Measurements from ENCODE around the gene LAMB4.

LAMB4 gene

DNA sequence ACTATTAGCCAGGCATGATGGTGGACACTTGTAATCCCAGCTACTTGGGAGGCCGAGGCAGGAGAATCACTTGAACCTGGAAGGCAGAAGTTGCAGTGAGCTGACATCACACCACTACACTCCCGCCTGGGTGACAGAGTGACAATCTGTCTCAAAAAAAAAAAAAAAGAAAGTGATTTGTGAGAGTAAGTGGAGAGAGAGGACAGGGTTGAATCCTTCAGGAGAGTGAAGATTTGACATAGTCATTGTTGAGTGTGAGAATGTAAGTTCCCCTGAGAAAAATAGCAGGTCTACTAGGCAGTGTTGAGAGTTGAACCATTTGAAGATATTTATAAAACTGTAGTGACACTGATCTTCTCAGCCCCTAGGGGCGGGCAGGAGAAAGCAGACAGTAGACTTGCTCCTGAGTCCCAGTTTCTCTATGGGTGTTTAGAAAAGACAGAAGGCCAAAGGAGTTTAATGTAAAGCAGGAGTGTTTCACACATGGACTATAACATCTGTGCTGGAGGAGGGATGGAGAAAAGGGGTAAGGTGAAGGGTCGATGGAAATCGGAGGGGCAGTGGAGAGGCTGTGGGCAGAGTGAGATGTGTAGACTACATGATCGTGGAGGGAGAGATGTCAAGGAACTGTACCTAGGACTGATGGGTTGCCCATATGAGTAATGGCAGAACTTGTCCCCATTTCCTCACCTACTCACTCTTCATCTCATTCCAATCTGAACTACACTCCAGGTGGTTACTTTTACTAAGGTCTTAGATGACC lies 13.7 kb upstream of the LAMB4 start:
- DNase-seq (ENCODE audit: low read depth, low spot score) = no peak

DNA sequence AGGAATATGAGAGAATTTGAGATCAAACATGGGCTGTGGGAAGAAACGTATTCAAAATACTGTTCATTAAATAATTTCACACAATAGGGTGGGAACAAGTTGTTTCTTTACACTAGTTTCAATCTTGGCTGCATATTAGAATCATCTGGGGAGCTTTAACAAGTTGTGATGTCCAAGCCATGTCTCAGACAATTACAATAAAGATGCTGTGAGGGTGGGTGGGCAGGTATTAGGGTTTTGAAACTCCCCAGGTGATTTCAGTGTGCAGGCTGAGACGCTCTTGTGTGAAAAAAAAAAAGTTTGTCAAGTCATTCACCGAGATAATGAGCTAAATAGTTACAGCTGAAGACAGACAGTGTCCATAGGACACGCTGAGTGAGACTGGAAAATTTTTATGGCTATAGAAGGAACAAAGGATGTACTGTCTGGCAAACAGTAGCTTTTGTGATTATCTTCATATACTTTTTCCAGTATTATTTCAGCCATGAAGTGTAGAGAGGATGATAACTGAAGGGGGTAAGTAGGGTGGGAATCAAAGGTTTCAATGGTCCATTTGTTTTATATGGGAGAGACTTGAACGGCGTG lies 12.6 kb upstream of the LAMB4 start:
- DNase-seq (ENCODE audit: low read depth, low spot score) = no peak

DNA sequence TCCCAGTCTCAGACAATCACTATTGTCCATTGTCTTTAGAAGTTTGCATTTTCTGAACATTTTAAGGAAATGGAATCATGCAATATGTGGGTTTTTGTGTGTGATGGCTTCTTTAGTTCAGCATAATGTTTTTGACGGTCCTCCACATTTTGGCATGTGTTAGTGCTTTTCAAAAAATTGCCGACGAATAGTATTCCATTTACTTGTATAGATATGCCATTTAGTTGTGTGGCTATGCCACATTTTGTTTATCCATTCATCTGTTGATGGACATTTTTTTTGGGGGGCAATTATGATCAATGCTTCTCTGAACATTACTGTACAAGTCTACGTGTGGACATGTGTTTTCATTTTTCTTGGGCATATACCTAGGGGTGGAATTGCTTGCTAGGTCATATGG lies 12.0 kb upstream of the LAMB4 start:
- DNase-seq (ENCODE audit: low read depth, low spot score) = no peak

DNA sequence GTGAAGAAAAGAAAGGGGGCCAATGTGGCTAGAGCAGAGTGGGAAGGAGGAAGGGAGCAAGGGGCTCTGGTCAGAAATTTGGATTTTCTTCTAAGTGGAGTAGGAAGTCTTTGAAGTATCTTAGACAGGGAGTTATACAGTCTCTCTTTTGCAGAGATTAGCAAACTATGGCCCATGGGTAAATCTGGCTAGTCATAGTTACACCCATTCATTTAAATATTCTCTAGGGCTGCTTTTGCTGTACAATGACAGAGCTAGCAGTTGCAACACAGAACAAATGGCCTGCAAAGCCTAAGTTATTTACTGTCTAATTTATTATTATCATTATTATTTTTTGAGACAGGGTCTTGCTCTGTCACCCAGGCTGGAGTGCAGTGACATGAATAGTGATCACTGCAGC lies 10.5 kb upstream of the LAMB4 start:
- DNase-seq (ENCODE audit: low read depth, low spot score) = no peak

DNA sequence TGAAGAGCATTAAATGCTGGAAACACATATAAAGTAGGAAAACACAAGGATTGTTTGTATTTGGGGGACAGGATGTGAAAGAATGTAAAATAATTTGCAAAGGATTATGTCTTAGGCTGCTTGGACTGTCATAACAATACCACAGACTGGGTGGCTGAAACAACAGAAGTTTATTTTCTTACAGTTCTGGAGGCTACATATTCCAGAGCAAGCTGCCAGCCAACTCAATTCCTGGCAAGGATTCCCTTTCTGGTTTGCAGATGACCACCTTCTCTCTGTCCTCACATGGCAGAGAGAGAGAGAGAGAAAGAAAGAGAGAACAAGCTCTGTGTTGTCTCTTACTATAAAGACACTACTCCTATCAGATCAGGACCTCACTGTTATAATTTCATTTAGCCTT lies 8.8 kb upstream of the LAMB4 start:
- DNase-seq (ENCODE audit: low read depth, low spot score) = no peak

DNA sequence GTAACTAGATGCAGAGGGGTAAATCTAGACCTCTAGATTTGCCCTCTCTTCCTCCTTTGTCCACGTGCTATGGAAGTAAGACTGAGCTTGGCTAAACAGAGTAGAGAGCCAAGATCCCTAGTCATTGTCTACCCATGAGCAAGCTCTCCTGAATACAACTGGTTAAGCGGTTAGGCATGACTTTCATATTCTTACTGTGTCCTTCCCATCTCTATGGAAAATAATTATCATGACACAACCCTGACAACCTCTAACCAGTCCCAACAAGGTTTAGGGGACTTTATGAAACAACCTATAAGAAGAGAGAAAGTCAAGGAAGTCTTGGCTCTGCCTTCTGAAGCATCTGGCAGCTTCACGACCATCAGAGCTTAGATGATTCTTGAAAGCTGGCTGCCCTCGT lies 7.8 kb upstream of the LAMB4 start:
- no peak for DNase-seq (ENCODE audit: low read depth, low spot score)

DNA sequence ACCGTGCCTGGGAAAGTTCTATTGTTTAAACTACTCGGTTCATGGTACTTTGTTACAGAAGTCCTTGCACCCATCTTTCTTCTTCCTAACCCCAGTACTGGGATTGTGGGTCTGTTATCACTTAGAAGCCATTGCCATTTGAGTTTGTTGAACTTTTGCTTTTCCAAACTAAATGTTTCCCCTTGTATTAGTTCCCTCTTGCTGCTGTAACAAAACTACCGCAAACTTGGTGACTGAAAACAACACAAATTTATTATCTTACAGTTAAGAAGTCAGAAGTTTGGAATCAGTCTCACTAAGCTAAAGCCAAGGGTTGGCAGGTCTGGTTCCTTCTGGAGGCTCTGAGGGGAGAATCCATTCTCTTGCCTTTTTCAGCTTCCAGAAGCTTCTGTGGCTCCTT lies 6.9 kb upstream of the LAMB4 start:
- no peak for DNase-seq (ENCODE audit: low read depth, low spot score)

DNA sequence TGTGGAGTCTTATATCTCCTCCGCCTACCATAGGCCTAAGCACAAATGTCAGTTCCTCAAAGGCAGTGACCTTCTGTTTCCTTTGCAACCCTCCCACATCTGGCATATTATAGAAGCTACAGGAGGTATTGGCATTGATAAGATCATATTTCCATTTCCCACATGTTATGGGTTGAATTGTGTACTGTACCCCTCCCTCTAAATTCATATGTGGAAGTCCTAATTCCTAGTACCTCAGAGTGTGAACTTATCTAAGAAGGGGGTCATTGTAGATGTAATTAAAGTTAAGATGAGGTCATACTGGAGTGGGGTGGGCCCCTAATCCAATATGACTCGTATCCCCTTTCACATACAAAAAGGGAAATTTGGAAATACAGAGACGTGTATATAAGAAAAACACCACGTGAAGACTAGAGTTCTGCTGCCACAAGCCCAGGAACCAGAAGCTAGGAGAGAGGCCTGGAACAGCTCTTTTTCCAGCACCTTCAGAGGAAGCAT lies 6.1 kb upstream of the LAMB4 start:
- DNase-seq (ENCODE audit: low read depth, low spot score) = no peak

DNA sequence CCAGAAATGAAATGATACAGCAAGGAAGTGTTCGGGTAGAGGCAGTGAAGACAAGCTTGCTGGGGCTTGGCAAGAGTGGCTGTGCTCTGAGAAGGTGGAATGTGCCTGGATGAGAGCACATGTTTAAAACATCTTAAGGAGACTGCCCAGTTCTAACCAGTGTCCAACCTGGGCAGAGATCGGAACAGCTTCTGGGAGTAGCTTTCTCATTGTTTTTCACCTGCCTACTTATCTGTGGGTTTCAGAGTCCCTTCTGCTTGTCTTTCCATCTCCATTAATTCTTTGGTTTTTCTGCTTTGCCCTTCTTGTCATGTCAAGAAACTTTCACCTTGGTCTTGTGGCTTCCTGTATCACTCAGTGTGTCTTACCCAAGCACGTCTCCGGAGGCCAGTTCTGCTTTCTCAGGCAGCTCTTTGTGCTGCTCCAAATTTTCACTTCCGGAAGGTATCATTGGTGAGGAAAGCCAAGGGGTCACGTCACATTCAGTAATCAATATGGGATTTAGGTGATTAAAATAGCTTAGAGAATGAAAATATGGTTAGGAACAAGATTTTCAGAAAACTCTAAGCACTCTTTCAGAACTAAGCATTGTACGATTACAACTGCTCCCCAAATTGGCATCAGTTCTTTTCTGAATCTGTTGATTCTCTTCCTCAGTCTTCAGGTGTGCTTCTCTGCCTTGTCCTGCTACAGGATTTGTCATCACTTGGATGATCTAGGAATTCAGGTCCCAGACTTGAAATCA lies 5.5 kb upstream of the LAMB4 start:
- DNase-seq (ENCODE audit: low read depth, low spot score) = no peak

DNA sequence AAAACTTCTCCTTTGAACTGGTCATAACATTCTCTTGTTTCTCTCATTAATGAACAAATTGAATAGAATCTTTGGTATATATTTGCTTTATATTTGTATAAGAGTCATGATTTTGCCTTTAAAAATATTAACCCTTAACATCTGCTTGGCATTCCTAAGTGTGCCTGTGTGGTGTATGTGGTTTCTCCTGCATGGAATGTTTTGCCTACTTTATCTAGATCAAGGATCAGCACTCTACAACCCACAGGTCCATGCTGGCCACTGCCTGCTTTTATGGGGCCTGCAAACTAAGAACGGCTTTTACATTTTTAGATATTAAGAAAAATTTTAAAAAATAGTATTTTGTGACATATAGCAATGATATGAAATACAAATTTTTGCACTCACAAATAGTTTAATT lies 4.3 kb upstream of the LAMB4 start:
- no peak for DNase-seq (ENCODE audit: low read depth, low spot score)

DNA sequence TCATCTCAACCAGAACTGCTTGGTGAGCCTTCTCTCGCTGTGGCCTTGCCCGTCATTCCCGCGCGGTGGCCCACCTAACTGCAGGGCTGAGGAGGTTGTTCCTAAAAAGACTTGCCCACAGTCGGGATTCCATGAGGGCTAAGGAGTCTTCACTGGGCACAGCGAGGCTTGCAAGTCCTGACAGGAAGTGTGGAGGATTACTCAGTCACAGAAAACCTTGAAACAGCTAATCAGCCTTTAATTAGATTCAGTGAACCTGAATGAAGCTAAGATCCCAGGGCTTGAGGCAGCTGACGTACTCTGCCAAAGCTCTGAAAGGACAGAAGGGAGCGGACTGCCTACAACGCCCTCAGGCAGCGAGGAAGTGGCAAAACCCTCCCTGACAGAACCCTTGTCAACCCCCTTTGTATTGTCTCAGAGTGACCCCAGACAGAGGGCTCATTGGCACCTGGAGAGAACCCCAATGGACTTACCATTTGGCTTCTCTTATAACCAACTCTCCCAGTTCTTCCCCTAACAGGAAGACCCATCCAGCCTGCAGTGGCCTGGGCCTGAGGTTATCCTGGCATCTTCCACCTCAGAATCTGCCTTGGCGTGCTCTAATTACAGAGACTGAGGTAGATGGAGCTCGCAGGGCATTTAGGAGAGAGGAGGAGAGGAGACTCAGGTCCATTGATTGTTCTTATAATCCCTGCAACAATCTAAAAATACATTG lies 2.5 kb upstream of the LAMB4 start:
- DNase-seq (ENCODE audit: low read depth, low spot score) = no peak

DNA sequence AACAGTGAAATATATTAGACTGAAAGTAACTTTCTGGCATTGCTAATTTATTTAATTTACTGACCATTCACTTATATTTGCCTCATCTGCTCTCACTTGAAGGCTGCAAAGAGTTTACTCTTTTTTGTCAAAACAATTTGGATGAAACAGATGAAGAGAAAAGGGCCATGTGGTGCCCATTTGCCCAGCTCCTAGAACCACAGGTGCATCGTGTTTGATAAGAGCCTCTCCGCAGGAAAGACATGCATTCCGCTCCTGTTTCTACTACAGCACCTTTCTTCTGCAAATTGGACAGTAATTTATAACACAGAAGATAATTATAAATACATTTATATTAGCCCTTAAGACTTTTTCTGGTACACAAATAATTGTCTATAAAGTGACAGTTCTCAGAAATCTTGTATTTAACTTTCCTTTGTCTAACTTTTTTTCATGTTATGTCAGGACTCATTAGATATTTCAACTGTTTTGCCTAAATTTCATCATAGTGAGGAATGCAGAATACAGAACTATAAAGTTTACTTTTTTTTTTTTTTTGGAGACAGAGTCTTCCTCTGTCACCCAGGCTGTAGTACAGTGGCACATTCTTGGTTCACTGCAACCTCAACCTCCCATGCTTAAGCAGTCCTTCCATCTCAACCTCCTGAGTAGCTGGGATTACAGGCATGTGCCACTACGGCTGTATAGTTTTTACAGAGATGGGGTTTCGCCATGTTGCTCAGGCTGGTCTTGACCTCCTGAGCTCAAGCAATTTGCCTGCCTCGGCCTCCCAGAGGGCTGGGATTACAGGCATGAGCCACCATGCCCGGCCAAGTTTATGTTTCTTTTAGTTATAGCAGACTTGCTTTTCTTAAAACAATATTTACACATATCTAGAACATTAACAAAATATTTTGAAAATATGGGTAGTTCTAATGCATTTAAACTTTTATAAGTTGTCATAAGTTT lies 869 bp downstream of the LAMB4 start:
- DNase-seq (ENCODE audit: low read depth, low spot score) = no peak

DNA sequence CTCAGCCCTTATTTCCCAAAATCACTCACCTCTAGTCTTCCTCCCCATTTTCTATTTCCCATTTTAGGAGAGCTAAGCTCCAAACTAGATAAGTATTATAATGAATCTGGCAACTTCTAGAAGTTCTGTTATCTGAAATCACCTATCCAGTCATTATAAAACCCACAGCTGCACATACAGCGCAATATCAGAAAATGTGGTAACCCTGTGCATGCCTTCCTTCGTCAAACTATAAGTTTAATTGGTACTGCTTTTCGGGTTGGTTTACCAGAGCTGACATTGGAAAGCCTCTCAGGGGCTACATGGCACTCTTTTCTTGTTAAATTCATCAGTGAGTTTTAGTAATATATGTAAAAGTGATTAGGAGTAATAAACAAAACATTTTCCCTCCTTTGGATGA lies 1.6 kb downstream of the LAMB4 start:
- no peak for DNase-seq (ENCODE audit: low read depth, low spot score)

DNA sequence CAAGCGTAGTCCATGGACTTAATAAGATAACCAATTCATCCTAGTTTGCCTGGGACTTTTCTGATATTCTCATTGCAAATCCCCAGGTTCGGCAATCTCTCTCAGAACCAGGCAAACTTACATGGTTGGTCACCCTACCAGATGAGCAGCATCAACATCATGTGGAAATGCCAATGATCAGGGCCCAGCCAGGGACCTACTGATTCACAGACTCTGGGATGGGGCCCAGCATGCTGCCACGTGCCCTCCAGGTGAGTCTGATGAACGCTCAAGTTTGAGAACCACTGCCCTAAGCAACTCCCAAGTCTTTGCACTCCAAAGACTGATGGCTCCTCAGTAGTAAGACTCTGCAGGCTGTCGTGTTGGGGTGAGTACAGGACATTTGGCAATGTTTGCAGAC lies 2.7 kb downstream of the LAMB4 start:
- no peak for DNase-seq (ENCODE audit: low read depth, low spot score)

DNA sequence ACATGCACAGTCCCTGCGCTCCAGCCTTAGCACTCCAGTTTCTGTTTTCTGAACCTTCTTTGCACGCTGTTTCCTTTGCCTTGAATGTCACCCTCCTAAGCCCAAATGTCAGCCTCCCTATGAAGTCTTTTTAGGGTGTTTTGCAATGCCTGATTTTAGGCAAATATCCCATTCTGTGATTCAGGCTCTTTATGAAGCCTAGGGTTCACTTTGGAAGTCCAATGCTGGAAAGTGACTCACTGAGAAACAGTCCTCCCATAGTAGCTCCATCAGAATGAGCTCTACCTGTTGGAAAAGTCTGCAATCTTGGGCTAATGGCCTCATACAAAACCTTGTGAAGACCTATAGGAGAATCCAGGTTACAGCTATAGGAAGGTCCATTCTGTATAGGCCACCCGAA lies 5.3 kb downstream of the LAMB4 start:
- no peak for DNase-seq (ENCODE audit: low read depth, low spot score)

DNA sequence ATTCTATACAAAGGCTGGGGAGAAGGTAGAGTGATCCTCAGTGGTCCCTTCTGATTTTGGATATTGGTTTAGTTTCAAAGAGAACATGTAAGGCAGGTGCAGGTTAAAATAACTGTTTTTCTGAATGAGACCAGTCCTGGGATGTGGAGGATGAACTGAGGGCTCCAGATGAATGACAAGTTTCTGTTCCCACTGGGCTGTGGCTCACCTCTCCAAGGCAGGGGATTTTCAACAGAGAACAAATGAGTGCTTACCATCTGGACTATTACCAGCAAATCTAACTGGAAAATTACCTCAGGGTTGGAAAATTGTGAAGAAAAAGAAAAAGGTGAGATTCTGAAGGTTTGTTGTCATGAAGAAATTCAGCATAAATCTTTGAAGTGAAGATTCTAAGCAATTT lies 8.0 kb downstream of the LAMB4 start:
- DNase-seq (ENCODE audit: low read depth, low spot score) = no peak

DNA sequence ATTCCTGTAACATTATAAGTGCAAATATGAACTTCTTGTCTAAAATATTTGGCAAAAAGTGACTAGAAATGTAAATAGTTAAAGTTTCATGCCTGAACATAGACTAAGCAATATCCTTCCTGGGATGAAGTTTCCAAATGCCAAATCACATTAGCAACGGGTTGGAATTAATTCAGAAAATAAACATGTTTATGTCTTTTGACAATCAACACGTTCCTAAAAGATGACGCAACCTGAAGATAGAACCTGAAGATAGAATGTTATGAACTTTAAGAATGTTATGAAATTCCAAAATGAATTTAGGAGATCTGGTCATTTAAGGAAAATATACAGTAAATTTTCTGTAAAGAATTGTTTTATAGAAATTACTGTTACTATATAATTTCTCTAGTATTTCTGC lies 9.2 kb downstream of the LAMB4 start:
- DNase-seq (ENCODE audit: low read depth, low spot score) = no peak

DNA sequence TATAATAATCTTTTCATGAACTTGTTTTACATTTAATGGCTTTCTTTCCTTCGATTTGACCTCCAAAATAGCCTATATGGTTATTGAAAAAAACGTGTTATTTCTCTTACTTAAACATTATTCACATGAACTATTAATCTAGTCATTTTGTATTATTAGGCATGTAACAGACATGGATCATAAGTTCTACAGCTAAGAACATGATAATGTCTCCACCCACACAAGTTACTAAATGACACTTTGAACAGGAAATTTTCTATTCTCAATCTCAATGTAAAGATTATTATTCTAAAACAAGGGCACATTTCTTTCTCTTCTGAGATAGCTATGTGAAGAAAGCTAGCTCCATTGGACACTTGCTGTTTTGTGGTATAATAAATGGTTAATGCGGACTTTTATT lies 10.0 kb downstream of the LAMB4 start:
- DNase-seq (ENCODE audit: low read depth, low spot score) = no peak

DNA sequence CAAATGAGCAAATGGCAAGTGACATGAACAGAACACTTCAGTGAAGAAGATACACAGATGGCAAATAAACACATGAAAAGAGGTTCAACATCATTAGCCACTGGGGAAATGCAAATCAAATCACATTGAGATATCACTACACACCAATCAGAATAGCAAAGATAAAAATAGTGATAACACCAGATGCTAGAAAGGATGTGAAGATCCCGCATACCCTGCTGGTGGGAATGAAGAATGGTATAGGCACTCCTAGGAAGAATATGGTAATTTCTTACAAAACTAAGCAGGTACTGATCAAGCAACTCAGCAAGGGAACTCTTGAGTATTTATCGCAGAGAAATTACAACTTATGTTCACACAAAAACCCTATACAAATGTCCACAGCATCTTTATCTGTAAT lies 11.2 kb downstream of the LAMB4 start:
- no peak for DNase-seq (ENCODE audit: low read depth, low spot score)

DNA sequence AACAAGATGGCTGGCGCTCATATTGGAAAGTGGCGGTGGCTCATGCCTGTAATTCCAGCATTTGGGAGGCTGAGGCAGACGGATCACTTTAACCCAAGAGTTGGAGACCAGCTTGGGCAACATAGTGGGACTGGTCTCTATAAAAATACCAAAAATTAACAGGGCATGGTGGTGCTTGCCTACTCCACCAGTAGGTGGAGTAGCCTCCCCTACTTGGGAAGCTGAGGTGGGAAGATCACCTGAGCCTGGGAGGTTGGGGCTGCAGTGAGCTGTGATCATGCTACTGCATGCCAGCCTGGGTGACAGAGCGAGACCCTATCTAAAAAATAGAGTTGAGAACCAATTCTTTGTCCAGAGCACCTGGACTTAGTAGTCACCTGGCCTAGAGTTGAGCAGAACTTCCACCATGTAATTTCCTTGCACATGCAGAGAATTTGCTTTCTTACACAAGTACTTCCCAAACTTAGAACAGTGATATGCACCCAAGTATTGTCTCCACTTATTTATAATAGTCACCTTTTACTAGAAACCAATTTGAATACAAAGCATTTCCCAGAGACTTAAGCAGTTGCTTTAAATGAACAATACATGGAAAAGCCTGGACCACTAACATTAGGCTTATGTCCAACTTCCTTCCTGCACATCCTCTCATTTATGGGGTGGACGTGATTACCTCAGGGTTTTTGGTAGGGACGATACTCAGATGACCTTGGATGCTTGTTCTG lies 15.9 kb downstream of the LAMB4 start:
- peak; percentile 15 for DNase-seq (ENCODE audit: low read depth, low spot score)
